Measurements from ENCODE around the gene CDK12.
"Not testable (repeated sequence)": the region's sequence is repeated elsewhere in the genome, so short reads cannot be mapped to it uniquely, and the experiment has no call there.

CDK12 gene

DNA sequence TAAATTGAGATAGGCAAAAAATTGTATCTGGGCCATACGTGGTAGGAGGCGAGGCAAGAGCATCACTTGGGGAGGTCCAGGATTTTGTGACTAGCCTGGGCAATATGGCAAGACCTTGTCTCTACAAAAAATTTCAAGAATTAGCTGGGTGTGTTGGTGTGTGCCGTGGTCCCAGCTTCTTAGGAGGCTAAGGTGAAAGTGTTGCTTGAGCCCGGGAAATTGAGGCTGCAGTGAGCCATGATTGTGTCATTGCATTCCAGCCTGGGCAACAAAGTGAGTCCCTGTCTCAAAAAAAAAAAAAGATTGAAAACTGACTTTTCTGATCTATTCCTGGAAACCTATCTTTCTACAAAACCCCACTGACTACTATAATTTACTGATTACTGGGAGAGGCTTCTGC lies 26.7 kb downstream of the CDK12 start:
- WGBS, 2 experiments: 95 to 96% methylated on average over 4 of the region's 4 CpGs

GRCh38 chr17:39496921-39497320 lies 35.6 kb downstream of the CDK12 start:
- not testable (repeated sequence) for H3K4me1 ChIP-seq (ENCODE audit: control insufficient read depth, insufficient read depth, low read length); H3K9me3 ChIP-seq (ENCODE audit: control insufficient read depth, low read length); H3K27ac ChIP-seq (ENCODE audit: insufficient read depth, low read depth, low read length, poor library complexity, severe bottlenecking)

More for the DNA sequence above, 26.7 kb downstream of the CDK12 start:
- H3K27ac ChIP-seq (ENCODE audit: insufficient read depth, low read depth, low read length, poor library complexity, severe bottlenecking): no peak overlapping the region
- H3K4me3 ChIP-seq (ENCODE audit: insufficient read depth, low read depth, low read length): no peak overlapping the region
- H3K9me3 ChIP-seq (ENCODE audit: control insufficient read depth, low read length): no peaks in the 10 kb centered on the region
- no peaks in the 10 kb centered on the region for H3K27me3 ChIP-seq (ENCODE audit: control insufficient read depth, insufficient read depth, low read length, poor library complexity, severe bottlenecking)
- peaks cover 23% of the 10 kb centered on the region for H3K36me3 ChIP-seq (ENCODE audit: control insufficient read depth, insufficient read depth, low read length)
- H3K4me1 ChIP-seq (ENCODE audit: control insufficient read depth, insufficient read depth, low read length): no peaks in the 10 kb centered on the region

DNA sequence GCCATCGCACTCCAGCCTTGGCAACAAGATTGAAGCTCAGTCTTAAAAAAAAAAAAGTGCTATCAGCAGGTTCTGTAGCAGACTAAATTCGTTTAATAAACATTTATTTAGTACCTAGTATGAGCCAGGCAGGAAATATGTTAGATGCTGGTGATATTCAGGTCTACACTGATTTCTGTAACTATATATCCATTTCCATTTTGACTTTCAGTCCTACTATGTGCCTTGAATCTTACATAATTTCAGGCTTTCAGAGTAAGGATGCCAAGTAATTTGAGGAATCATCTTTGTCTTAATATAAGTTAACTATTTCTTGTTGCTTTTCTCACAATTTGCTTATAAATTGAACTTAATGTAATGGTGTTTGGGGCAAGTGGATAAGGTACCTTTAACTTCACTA lies 46.2 kb downstream of the CDK12 start:
- 87 to 90% methylated on average over 1 to 2 of the region's 2 CpGs for WGBS, 2 experiments
- Histone ChIP-seq H3K4me3 (ENCODE audit: insufficient read depth, low read depth, low read length) (no peak overlapping the region), H3K27ac (ENCODE audit: insufficient read depth, low read depth, low read length, poor library complexity, severe bottlenecking) (no peak overlapping the region), H3K4me1 (ENCODE audit: control insufficient read depth, insufficient read depth, low read length) (no peaks in the 10 kb centered on the region), H3K36me3 (ENCODE audit: control insufficient read depth, insufficient read depth, low read length) (peaks cover 56% of the 10 kb centered on the region), H3K27me3 (ENCODE audit: control insufficient read depth, insufficient read depth, low read length, poor library complexity, severe bottlenecking) (no peaks in the 10 kb centered on the region), H3K9me3 (ENCODE audit: control insufficient read depth, low read length) (no peaks in the 10 kb centered on the region)

More at GRCh38 chr17:39496921-39497320, 35.6 kb downstream of the CDK12 start:
- 93 to 94% methylated on average over 12 of the region's 12 CpGs for WGBS, 2 experiments
- peaks cover 34% of the 10 kb centered on the region for H3K36me3 ChIP-seq (ENCODE audit: control insufficient read depth, insufficient read depth, low read length)
- not testable (repeated sequence) for H3K4me3 ChIP-seq (ENCODE audit: insufficient read depth, low read depth, low read length); H3K27me3 ChIP-seq (ENCODE audit: control insufficient read depth, insufficient read depth, low read length, poor library complexity, severe bottlenecking)

GRCh38 chr17:39508987-39509386 lies 47.7 kb downstream of the CDK12 start:
- 92 to 98% methylated on average over 2 of the region's 2 CpGs for WGBS, 2 experiments
- Histone ChIP-seq H3K27ac (ENCODE audit: insufficient read depth, low read depth, low read length, poor library complexity, severe bottlenecking) (no peak overlapping the region), H3K4me3 (ENCODE audit: insufficient read depth, low read depth, low read length) (no peak overlapping the region), H3K4me1 (ENCODE audit: control insufficient read depth, insufficient read depth, low read length) (no peaks in the 10 kb centered on the region), H3K9me3 (ENCODE audit: control insufficient read depth, low read length) (no peaks in the 10 kb centered on the region), H3K36me3 (ENCODE audit: control insufficient read depth, insufficient read depth, low read length) (peaks cover 46% of the 10 kb centered on the region), H3K27me3 (ENCODE audit: control insufficient read depth, insufficient read depth, low read length, poor library complexity, severe bottlenecking) (no peaks in the 10 kb centered on the region)

DNA sequence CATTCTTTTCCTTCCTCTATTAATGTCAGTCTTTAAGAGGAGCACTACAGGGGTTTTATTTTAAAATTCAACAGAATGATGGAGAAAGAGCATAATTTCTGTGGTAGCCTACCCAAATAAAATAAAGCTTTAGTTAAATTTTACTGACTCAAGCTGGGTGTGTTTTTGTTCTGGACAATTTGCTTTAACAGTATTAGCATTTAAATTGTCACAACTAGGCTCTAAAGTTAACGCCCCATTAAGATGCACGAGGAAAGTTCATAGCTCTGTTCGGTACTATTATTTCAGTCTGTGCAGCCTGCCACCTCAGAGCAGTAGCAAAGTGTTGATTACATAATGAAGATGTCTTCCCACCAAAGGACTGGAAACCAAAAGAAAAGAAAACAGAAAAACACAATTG lies 52.0 kb downstream of the CDK12 start:
- H3K4me1 ChIP-seq (ENCODE audit: control insufficient read depth, insufficient read depth, low read length): no peaks in the 10 kb centered on the region
- no peaks in the 10 kb centered on the region for H3K9me3 ChIP-seq (ENCODE audit: control insufficient read depth, low read length)
- peaks cover 37% of the 10 kb centered on the region for H3K36me3 ChIP-seq (ENCODE audit: control insufficient read depth, insufficient read depth, low read length)
- H3K4me3 ChIP-seq (ENCODE audit: insufficient read depth, low read depth, low read length): no peak overlapping the region
- no peak overlapping the region for H3K27ac ChIP-seq (ENCODE audit: insufficient read depth, low read depth, low read length, poor library complexity, severe bottlenecking)
- WGBS, 2 experiments: 95 to 96% methylated on average over 3 of the region's 3 CpGs
- H3K27me3 ChIP-seq (ENCODE audit: control insufficient read depth, insufficient read depth, low read length, poor library complexity, severe bottlenecking): no peaks in the 10 kb centered on the region

DNA sequence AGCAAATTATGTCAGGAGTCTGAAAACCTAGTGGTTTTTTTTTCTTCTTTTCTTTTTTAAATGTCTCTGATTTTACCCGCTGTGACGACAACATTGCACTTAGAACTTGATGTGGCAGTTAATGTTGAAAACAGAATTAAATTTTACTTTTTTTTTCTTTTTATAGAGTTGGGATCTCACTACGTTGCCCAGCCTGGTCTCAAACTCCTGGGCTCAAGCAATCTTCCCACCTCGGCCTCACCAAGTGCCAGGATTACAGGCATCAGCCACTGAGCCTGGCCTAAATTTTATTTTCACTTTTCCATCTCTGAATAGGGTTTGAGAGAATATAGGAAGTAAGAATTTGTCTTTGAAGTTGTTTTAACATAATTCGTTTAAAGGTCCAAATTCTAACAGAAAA lies 52.6 kb downstream of the CDK12 start:
- Histone ChIP-seq H3K9me3 (ENCODE audit: control insufficient read depth, low read length) (no peaks in the 10 kb centered on the region), H3K36me3 (ENCODE audit: control insufficient read depth, insufficient read depth, low read length) (peaks cover 34% of the 10 kb centered on the region), H3K4me1 (ENCODE audit: control insufficient read depth, insufficient read depth, low read length) (no peaks in the 10 kb centered on the region), H3K27ac (ENCODE audit: insufficient read depth, low read depth, low read length, poor library complexity, severe bottlenecking) (no peak overlapping the region), H3K4me3 (ENCODE audit: insufficient read depth, low read depth, low read length) (no peak overlapping the region), H3K27me3 (ENCODE audit: control insufficient read depth, insufficient read depth, low read length, poor library complexity, severe bottlenecking) (no peaks in the 10 kb centered on the region)
- 83 to 90% methylated on average over 2 to 4 of the region's 5 CpGs for WGBS, 2 experiments

DNA sequence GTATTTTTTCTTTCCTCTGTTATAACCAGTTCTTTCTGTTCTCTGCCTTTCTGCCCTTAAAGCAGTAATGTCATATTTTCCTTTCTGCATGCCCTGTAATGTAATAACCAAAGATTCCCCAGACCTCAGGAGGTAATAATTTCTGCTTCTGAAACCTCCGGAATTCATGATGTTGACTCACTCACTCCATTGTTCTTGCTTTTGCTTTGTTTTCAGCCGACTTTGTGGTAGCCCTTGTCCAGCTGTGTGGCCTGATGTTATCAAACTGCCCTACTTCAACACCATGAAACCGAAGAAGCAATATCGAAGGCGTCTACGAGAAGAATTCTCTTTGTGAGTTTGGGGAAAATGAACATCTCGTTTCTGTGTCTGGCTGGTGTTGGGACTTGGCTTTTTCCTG lies 55.9 kb downstream of the CDK12 start:
- Histone ChIP-seq H3K9me3 (ENCODE audit: control insufficient read depth, low read length) (no peaks in the 10 kb centered on the region), H3K4me3 (ENCODE audit: insufficient read depth, low read depth, low read length) (no peak overlapping the region), H3K4me1 (ENCODE audit: control insufficient read depth, insufficient read depth, low read length) (no peaks in the 10 kb centered on the region), H3K27ac (ENCODE audit: insufficient read depth, low read depth, low read length, poor library complexity, severe bottlenecking) (no peak overlapping the region), H3K27me3 (ENCODE audit: control insufficient read depth, insufficient read depth, low read length, poor library complexity, severe bottlenecking) (no peaks in the 10 kb centered on the region), H3K36me3 (ENCODE audit: control insufficient read depth, insufficient read depth, low read length) (peaks cover 37% of the 10 kb centered on the region)
- 93 to 95% methylated on average over 7 of the region's 7 CpGs for WGBS, 2 experiments

- Histone ChIP-seq H3K36me3 (ENCODE audit: control insufficient read depth, insufficient read depth, low read length) (peaks cover 50% of the 10 kb centered on the region), H3K4me1 (ENCODE audit: control insufficient read depth, insufficient read depth, low read length) (no peaks in the 10 kb centered on the region), H3K9me3 (ENCODE audit: control insufficient read depth, low read length) (no peaks in the 10 kb centered on the region), H3K27me3 (ENCODE audit: control insufficient read depth, insufficient read depth, low read length, poor library complexity, severe bottlenecking) (no peaks in the 10 kb centered on the region), H3K27ac (ENCODE audit: insufficient read depth, low read depth, low read length, poor library complexity, severe bottlenecking) (no peak overlapping the region), H3K4me3 (ENCODE audit: insufficient read depth, low read depth, low read length) (no peak overlapping the region)
- WGBS, 2 experiments: 90 to 94% methylated on average over 6 of the region's 6 CpGs
Measured at GRCh38 chr17:39525801-39526506, 64.7 kb downstream of the CDK12 start.

- no peaks in the 10 kb centered on the region for H3K9me3 ChIP-seq (ENCODE audit: control insufficient read depth, low read length)
- no peak overlapping the region for H3K27ac ChIP-seq (ENCODE audit: insufficient read depth, low read depth, low read length, poor library complexity, severe bottlenecking)
- H3K4me3 ChIP-seq (ENCODE audit: insufficient read depth, low read depth, low read length): no peak overlapping the region
- no peaks in the 10 kb centered on the region for H3K4me1 ChIP-seq (ENCODE audit: control insufficient read depth, insufficient read depth, low read length)
- H3K27me3 ChIP-seq (ENCODE audit: control insufficient read depth, insufficient read depth, low read length, poor library complexity, severe bottlenecking): no peaks in the 10 kb centered on the region
- peaks cover 46% of the 10 kb centered on the region for H3K36me3 ChIP-seq (ENCODE audit: control insufficient read depth, insufficient read depth, low read length)
- 91 to 92% methylated on average over 7 of the region's 7 CpGs for WGBS, 2 experiments
Measured at GRCh38 chr17:39527220-39527813, 66.0 kb downstream of the CDK12 start.

- Histone ChIP-seq H3K4me3 (ENCODE audit: insufficient read depth, low read depth, low read length) (no peak overlapping the region), H3K27ac (ENCODE audit: insufficient read depth, low read depth, low read length, poor library complexity, severe bottlenecking) (no peak overlapping the region), H3K9me3 (ENCODE audit: control insufficient read depth, low read length) (no peaks in the 10 kb centered on the region), H3K4me1 (ENCODE audit: control insufficient read depth, insufficient read depth, low read length) (no peaks in the 10 kb centered on the region), H3K36me3 (ENCODE audit: control insufficient read depth, insufficient read depth, low read length) (peaks cover 38% of the 10 kb centered on the region), H3K27me3 (ENCODE audit: control insufficient read depth, insufficient read depth, low read length, poor library complexity, severe bottlenecking) (no peaks in the 10 kb centered on the region)
- WGBS, 2 experiments: 89 to 90% methylated on average over 1 of the region's 2 CpGs
Measured at GRCh38 chr17:39529455-39529854, 68.2 kb downstream of the CDK12 start.

All from ectodermal cell (in vitro differentiated cells).